Sigmoid colon (tissue), 7 donors: ENCODE measurements around the gene ETDA. TPM values are rescaled to one million over a fixed set of nuclear protein-coding genes. Genes with fewer than 3 reads are reported as not detected.

ENCODE experiments used
- DNase-seq: peaks from one replicate; pipeline ENCODE4 v3.0.0-alpha.2; 2019
- H3K27ac ChIP-seq, 4 donors: fragments of 200-600 bp; sonication (generic); one replicate each; pipeline ENCODE4 v1.5.1; 2016 to 2019; ENCODE audit warnings: mild to moderate bottlenecking in 1 of 4
- H3K27me3 ChIP-seq, 3 donors: fragments of 200-600 bp; sonication (generic); one replicate each; pipeline ENCODE4 v1.5.1; 2019; ENCODE audit warnings: mild to moderate bottlenecking in 1 of 3
- H3K36me3 ChIP-seq, 4 donors: fragments of 200-600 bp; sonication (generic); one replicate each; pipeline ENCODE4 v1.5.1; 2016 to 2019
- H3K4me1 ChIP-seq, 4 donors: fragments of 200-600 bp; sonication (generic); one replicate each; pipeline ENCODE4 v1.5.1; 2017 to 2019
- H3K4me3 ChIP-seq, 4 donors: fragments of 200-600 bp; sonication (generic); one replicate each; pipeline ENCODE4 v1.5.1; 2017 to 2019; ENCODE audit warnings: mild to moderate bottlenecking in 2 of 4, moderate library complexity in 1 of 4
- H3K9me3 ChIP-seq, 4 donors: fragments of 200-600 bp in 3 of 4; sonication (generic) in 3 of 4; one replicate each; pipeline versions ENCODE4 v1.5.1 to v1.6.1; 2013 to 2019
- EP300 ChIP-seq, 4 donors: sonication (generic); formaldehyde crosslinking; IDR thresholded peaks; one replicate each; pipeline ENCODE4 v1.6.1; 2017; ENCODE audit warnings: antibody characterized with exemption in 4 of 4
- POLR2A ChIP-seq, 2 donors: fragments of 450-650 bp; IDR thresholded peaks; one replicate each; pipeline ENCODE4 v1.6.1; 2016; ENCODE audit warnings: antibody characterized with exemption in 2 of 2, mild to moderate bottlenecking in 2 of 2, moderate library complexity in 2 of 2
- POLR2AphosphoS5 ChIP-seq, 4 donors: sonication (generic); formaldehyde crosslinking; IDR thresholded peaks; one replicate each; pipeline ENCODE4 v1.6.1; 2017; ENCODE audit warnings: antibody characterized with exemption in 4 of 4
- WGBS, 2 donors: extraction: QIAGEN DNeasy Blood & Tissue Kit; methylation state at CpG; one replicate each; pipeline ENCODE4 v1.1.7; 2013; 5-methylcytosine and 5-hydroxymethylcytosine counted together
- intact Hi-C: fragments of 100-400 bp; cut with DNase I; formaldehyde crosslinking; loops from one replicate; pipeline ENCODE4 v1.15.1; 2023
- polyA plus RNA-seq, 3 donors: library from polyadenylated mRNA; stranded (reverse); fragments of 200-250 nt; gene quantifications; one replicate each; pipeline ENCODE4 v1.2.3, GENCODE V29; 2013
- total RNA-seq, 4 donors: library from RNA; depleted of rRNA; stranded (reverse); fragments of >200 nt; gene quantifications; one replicate each; pipeline ENCODE4 v1.1.0, GENCODE V29; 2016
- TF ChIP-seq, protein P1 (sequence below), 4 experiments: fragments of 450-650 bp in 3 of 4; fragments of 200-600 bp in 1 of 4; IDR thresholded peaks; one replicate each; pipeline ENCODE4 v1.5.1; 2016 to 2019; ENCODE audit warnings: antibody characterized with exemption in 4 of 4, mild to moderate bottlenecking in 3 of 4, moderate library complexity in 2 of 4
- donor health status: healthy with polysubstance abuse.
- donor health status: Bipolar disorder and iron deficiency.
- donor health status: healthy.

ETDA gene
- total and polyA plus RNA-seq, 7 donors, result not detected

DNA sequence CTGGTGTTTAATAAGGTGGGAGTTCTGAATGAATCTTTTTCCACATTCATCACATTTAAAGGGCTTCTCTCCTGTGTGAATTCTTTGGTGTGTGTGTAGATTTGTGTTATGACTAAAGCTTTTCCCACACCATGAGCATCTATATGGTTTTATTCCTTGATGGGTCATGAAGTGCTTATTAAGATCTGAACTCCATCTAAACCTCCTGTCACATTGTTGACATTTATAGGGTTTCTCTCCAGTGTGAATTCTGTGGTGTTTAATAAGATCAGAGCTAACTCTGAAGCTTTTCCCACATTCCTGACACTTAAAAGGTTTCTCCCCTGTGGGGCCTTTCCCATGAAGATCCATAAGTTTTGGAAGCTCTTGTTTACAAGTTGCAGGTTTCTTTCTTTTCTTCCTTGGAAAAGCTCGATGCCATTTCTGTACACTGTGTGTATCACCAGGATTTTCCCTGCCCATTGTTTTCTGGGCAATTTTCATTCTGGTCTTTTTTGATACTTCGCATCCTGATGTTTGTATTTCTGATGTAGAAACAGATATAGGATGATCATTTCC, 35.5 kb downstream of the ETDA start:
- 96 to 100% methylated on average over 2 of the region's 2 CpGs for WGBS, 2 donors
- Histone ChIP-seq H3K27me3 (no peaks in the 10 kb centered on the region), H3K4me1 (no peaks in the 10 kb centered on the region), H3K4me3 (no peak overlapping the region), H3K9me3 (peaks cover 0 to 22% (median 12%) of the 10 kb centered on the region in 4 donors), H3K36me3 (peaks cover 0 to 8% (median 0%) of the 10 kb centered on the region in 4 donors), H3K27ac (no peak overlapping the region)
- intact Hi-C loops, result no loop called here
- no peak for DNase-seq
- TF ChIP-seq POLR2A (IDR thresholded peaks at IDR 0.05) (no peak), EP300 (IDR thresholded peaks at IDR 0.05) (no peak), POLR2AphosphoS5 (IDR thresholded peaks at IDR 0.05) (no peak)
- TF ChIP-seq, protein P1, sequence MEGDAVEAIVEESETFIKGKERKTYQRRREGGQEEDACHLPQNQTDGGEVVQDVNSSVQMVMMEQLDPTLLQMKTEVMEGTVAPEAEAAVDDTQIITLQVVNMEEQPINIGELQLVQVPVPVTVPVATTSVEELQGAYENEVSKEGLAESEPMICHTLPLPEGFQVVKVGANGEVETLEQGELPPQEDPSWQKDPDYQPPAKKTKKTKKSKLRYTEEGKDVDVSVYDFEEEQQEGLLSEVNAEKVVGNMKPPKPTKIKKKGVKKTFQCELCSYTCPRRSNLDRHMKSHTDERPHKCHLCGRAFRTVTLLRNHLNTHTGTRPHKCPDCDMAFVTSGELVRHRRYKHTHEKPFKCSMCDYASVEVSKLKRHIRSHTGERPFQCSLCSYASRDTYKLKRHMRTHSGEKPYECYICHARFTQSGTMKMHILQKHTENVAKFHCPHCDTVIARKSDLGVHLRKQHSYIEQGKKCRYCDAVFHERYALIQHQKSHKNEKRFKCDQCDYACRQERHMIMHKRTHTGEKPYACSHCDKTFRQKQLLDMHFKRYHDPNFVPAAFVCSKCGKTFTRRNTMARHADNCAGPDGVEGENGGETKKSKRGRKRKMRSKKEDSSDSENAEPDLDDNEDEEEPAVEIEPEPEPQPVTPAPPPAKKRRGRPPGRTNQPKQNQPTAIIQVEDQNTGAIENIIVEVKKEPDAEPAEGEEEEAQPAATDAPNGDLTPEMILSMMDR (IDR thresholded peaks at IDR 0.05), result no peak

DNA sequence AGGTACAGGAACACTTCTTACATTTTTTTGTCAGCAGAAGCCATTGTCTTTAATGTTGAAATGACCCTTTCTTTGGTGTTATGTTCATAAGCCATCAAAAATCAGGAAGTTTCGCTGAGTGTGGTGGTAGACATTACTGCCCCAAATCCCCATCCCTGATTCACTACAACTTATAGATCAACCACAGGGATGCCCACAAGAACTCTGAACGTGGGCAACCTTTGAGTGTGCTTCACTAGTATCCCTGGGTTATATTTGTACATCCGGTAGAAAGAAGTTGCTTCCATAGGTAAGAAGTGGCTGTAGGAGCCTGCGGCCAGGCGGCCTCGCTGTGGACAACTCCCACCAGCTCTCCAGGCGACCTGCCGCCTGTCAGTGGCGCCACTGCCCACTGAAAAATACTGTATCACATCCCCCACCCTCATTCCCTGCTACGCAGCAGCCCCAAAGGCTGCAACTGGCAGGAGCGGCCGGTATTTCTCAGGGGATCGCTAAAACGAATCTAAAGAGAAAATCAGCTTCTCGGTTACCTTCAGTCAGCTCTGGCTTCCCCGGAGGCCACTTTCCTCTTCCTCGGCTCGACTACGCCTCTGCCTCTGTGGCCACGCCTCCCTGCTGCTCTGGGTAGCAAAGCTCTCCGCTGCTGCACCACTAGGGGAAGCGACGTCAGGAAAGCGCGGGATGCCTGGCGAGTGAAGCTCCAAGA, 43.5 kb downstream of the ETDA start:
- intact Hi-C loops, result no loop called here
- TF ChIP-seq POLR2AphosphoS5 (IDR thresholded peaks at IDR 0.05) (no peak), EP300 (IDR thresholded peaks at IDR 0.05) (no peak), POLR2A (IDR thresholded peaks at IDR 0.05) (no peak)
- TF ChIP-seq, protein P1 (IDR thresholded peaks at IDR 0.05), result no peak
- Histone ChIP-seq H3K27ac (no peak overlapping the region), H3K36me3 (no peaks in the 10 kb centered on the region), H3K9me3 (no peaks in the 10 kb centered on the region), H3K4me3 (peak overlapping the region in 3 of 4 donors; percentile 20 to 41 (median 33)), H3K27me3 (no peaks in the 10 kb centered on the region), H3K4me1 (no peaks in the 10 kb centered on the region)
- DNase-seq, result no peak
- 35 to 81% methylated on average over 26 of the region's 26 CpGs for WGBS, 2 donors

DNA sequence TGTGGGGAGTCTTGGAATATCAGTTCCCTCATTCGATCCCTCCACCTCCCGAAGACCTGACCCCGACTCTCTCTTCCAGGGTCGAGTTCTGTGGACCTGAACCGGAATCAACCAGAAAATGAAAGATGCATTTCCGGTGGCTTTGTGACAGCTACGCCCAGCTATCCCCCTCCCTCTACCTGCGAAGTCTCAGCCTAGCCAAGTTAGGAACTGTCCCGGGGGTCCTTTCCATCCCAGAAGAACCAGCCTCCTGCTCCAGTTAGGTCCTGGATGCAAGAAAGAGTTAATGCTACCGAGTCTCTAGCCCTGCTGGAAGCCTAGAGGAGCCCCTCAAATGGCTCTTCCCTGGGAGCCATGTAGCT, 44.1 kb downstream of the ETDA start:
- Histone ChIP-seq H3K4me3 (peak overlapping the region in 3 of 4 donors; percentile 20 to 41 (median 33)), H3K27me3 (no peaks in the 10 kb centered on the region), H3K4me1 (no peaks in the 10 kb centered on the region), H3K27ac (no peak overlapping the region), H3K36me3 (no peaks in the 10 kb centered on the region), H3K9me3 (no peaks in the 10 kb centered on the region)
- intact Hi-C loops, result no loop called here
- 21 to 73% methylated on average over 10 of the region's 10 CpGs for WGBS, 2 donors
- no peak for DNase-seq
- TF ChIP-seq POLR2AphosphoS5 (IDR thresholded peaks at IDR 0.05) (no peak), POLR2A (IDR thresholded peaks at IDR 0.05) (no peak), EP300 (IDR thresholded peaks at IDR 0.05) (no peak)
- TF ChIP-seq, protein P1 (IDR thresholded peaks at IDR 0.05), result no peak

DNA sequence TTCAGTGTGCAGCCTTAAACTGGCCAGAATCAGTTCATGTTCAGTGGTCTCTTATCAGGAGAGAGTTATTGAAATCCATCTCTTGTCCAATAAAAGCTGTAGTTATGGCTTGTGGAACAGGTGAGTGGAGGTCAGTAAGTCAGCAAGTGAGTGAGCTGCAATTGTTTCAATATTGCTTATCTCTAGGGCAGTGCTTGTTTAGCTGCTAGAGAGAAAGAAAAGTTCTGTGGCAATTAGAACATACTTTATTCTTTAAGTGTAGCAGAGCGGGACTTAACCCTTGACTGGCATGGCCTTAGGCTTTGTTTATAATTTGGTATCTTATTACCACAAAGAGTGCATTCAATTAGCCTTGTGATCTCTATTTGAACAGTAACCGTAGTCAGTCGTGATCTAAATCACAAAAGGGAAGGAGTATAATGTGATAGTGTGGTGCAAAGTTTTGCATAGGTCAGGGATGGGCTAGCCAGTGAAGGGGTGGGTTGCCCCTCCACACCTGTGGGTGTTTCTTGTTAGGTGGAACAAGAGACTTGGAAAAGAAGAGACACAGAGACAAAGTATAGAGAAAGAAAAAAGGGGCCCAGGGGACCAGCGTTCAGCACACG, 50.5 kb downstream of the ETDA start:
- no peak overlapping the region for H3K4me3 ChIP-seq
- H3K27ac ChIP-seq, result no peak overlapping the region
- no peaks in the 10 kb centered on the region for H3K36me3 ChIP-seq
- H3K4me1 ChIP-seq, result no peaks in the 10 kb centered on the region
- intact Hi-C loops, result no loop called here
- TF ChIP-seq POLR2AphosphoS5 (IDR thresholded peaks at IDR 0.05), result no peak
- TF ChIP-seq EP300 (IDR thresholded peaks at IDR 0.05), result no peak
- TF ChIP-seq POLR2A (IDR thresholded peaks at IDR 0.05), result no peak
- TF ChIP-seq, protein P1 (IDR thresholded peaks at IDR 0.05), result no peak
- no peaks in the 10 kb centered on the region for H3K9me3 ChIP-seq
- H3K27me3 ChIP-seq, result no peaks in the 10 kb centered on the region
- no peak for DNase-seq
- 81 to 92% methylated on average over 5 of the region's 5 CpGs for WGBS, 2 donors

Other genes with a start within 250 kb of the ETDA start
- 10 to 100 TPM in 1 of 4 donors, 1 to 10 TPM in 3; 8.3 to 16.3 (median 8.7) TPM for gene RTL8B, start 229.5 kb upstream of the ETDA start, total RNA-seq
- 1 to 10 TPM; 2.8 to 4.2 (median 4.1) TPM for gene RTL8B, start 229.5 kb upstream of the ETDA start, polyA plus RNA-seq
- 10 to 100 TPM; 38.3 to 85.0 (median 64.8) TPM for gene RTL8C, start 219.7 kb upstream of the ETDA start, total RNA-seq
- 10 to 100 TPM; 54.6 to 64.3 (median 58.9) TPM for gene RTL8C, start 219.7 kb upstream of the ETDA start, polyA plus RNA-seq
- gene RTL8A, start 199.9 kb upstream of the ETDA start, total RNA-seq, result 10 to 100 TPM; 27.5 to 40.7 (median 31.1) TPM
- gene RTL8A, start 199.9 kb upstream of the ETDA start, polyA plus RNA-seq, result 10 to 100 TPM; 55.8 to 78.7 (median 71.9) TPM
- gene SMIM10L2B, start 153.3 kb upstream of the ETDA start, total RNA-seq, result 1 to 10 TPM in 3 of 4 donors, under 1 TPM in 1; 0.68 to 1.9 (median 1.2) TPM
- 1 to 10 TPM in 2 of 3 donors, under 1 TPM in 1; 0.46 to 1.2 (median 1.2) TPM for gene SMIM10L2B, start 153.3 kb upstream of the ETDA start, polyA plus RNA-seq
- gene ETDB, start 131.5 kb upstream of the ETDA start, total RNA-seq, result not detected
- not detected for gene ETDB, start 131.5 kb upstream of the ETDA start, polyA plus RNA-seq
- not detected for gene CT55, start 80.7 kb upstream of the ETDA start, total RNA-seq
- 1 to 10 TPM in 1 of 3 donors, not detected in 2; 1.2 TPM for gene CT55, start 80.7 kb upstream of the ETDA start, polyA plus RNA-seq
- not detected for gene ETDC, start 57.4 kb downstream of the ETDA start, total RNA-seq
- not detected for gene ETDC, start 57.4 kb downstream of the ETDA start, polyA plus RNA-seq
- 1 to 10 TPM; 6.4 to 7.3 (median 6.7) TPM for gene ZNF75D, start 92.0 kb downstream of the ETDA start, total RNA-seq
- gene ZNF75D, start 92.0 kb downstream of the ETDA start, polyA plus RNA-seq, result 1 to 10 TPM; 3.9 to 6.7 (median 4.2) TPM
- 10 to 100 TPM in 1 of 4 donors, 1 to 10 TPM in 3; 5.8 to 10.0 (median 9.0) TPM for gene ZNF449, start 92.7 kb downstream of the ETDA start, total RNA-seq
- gene ZNF449, start 92.7 kb downstream of the ETDA start, polyA plus RNA-seq, result 1 to 10 TPM in 2 of 3 donors, under 1 TPM in 1; 0.23 to 1.3 (median 1.2) TPM
- gene SMIM10L2A, start 169.9 kb downstream of the ETDA start, total RNA-seq, result 1 to 10 TPM in 3 of 4 donors, under 1 TPM in 1; 0.99 to 1.9 (median 1.1) TPM
- under 1 TPM in 2 of 3 donors, not detected in 1; under 0.01 to 0.47 TPM for gene SMIM10L2A, start 169.9 kb downstream of the ETDA start, polyA plus RNA-seq